Lower leg skin (tissue), 4 donors: ENCODE measurements around the gene UCN. TPM values are rescaled to one million over a fixed set of nuclear protein-coding genes. Genes with fewer than 3 reads are reported as not detected.
A peak's percentile ranks its signal among the peaks of the same experiment; 100 is the strongest.
"Not testable (repeated sequence)": the region's sequence is repeated elsewhere in the genome, so short reads cannot be mapped to it uniquely, and the experiment has no call there.

Experiments
- DNase-seq, 2 donors: peaks; one replicate each; pipeline ENCODE4 v3.0.0-alpha.2; 2019; ENCODE audit warnings: low spot score in 2 of 2
- H3K4me3 ChIP-seq: fragments of 200-600 bp; sonication (generic); 2 replicates; pipeline ENCODE4 v1.5.1; 2017; ENCODE audit warnings: mild to moderate bottlenecking, low read depth; ENCODE audit not compliant: poor library complexity, severe bottlenecking
- CTCF ChIP-seq, 3 donors: fragments of 450-650 bp; IDR thresholded peaks; one replicate each; pipeline ENCODE4 v1.5.1; 2016; ENCODE audit warnings: antibody characterized with exemption in 3 of 3, mild to moderate bottlenecking in 3 of 3, moderate library complexity in 2 of 3
- POLR2A ChIP-seq, 2 donors: fragments of 450-650 bp; IDR thresholded peaks; one replicate each; pipeline ENCODE4 v1.6.1; 2016 to 2017; ENCODE audit warnings: antibody characterized with exemption in 2 of 2, mild to moderate bottlenecking in 1 of 2, moderate library complexity in 1 of 2
- whole genome bisulfite sequencing, 2 donors: methylation state at CpG; one replicate each; pipeline ENCODE4 v1.1.5; 2018; 5-methylcytosine and 5-hydroxymethylcytosine counted together
- intact Hi-C: fragments of 100-400 bp; cut with DNase I; formaldehyde crosslinking; loops from one replicate; pipeline ENCODE4 v1.15.0; 2023; ENCODE audit warnings: low total_unique reads
- total RNA-seq, 4 donors: library from RNA; depleted of rRNA; stranded (reverse); fragments of >200 nt; gene quantifications; one replicate each; pipeline ENCODE4 v1.1.0, GENCODE V29; 2016

UCN gene
- total RNA-seq, 4 donors from 2014 or later = 0.84 to 8.8 (median 1.3) TPM; not detected in 1

GRCh38 chr2:27305516-27305915 lies 2.7 kb downstream of the UCN start:
- no peak for DNase-seq
- intact Hi-C loops = no loop called here
- 85 to 90% methylated on average over 16 of the region's 16 CpGs for WGBS, 2 donors
- TF ChIP-seq CTCF (IDR thresholded peaks at IDR 0.05) = no peak
- no peak for TF ChIP-seq POLR2A (IDR thresholded peaks at IDR 0.05)
- H3K4me3 ChIP-seq = no peak overlapping the region

- WGBS, 2 donors = 85 to 88% methylated on average over 13 of the region's 13 CpGs
- no peak for DNase-seq
- intact Hi-C loops = no loop called here
These were observed 3.6 kb downstream of the UCN start for GRCh38 chr2:27304488-27305240.

GRCh38 chr2:27303093-27304025 lies 4.9 kb downstream of the UCN start:
- intact Hi-C loops = no loop called here
- no peak for TF ChIP-seq POLR2A (IDR thresholded peaks at IDR 0.05)
- peak in 1 of 3 donors; percentile 51 for TF ChIP-seq CTCF (IDR thresholded peaks at IDR 0.05)
- WGBS, 2 donors = 19 to 22% methylated on average over 25 of the region's 25 CpGs
- no peak overlapping the region for H3K4me3 ChIP-seq
- no peak for DNase-seq

More at GRCh38 chr2:27304488-27305240, 3.6 kb downstream of the UCN start:
- H3K4me3 ChIP-seq = no peak overlapping the region
- no peak for TF ChIP-seq POLR2A (IDR thresholded peaks at IDR 0.05)
- no peak for TF ChIP-seq CTCF (IDR thresholded peaks at IDR 0.05)

- DNase-seq, H3K4me3 ChIP-seq, intact Hi-C loops: not testable (repeated sequence)
- WGBS, 2 donors = 83 to 93% methylated on average over 4 of the region's 4 CpGs
These were observed 7.6 kb downstream of the UCN start for GRCh38 chr2:27300606-27301005.

- intact Hi-C loops = no loop called here
- TF ChIP-seq POLR2A (IDR thresholded peaks at IDR 0.05) (no peak), CTCF (IDR thresholded peaks at IDR 0.05) (no peak)
- H3K4me3 ChIP-seq = no peak overlapping the region
- DNase-seq = no peak
- WGBS, 2 donors = 75 to 84% methylated on average over 18 of the region's 18 CpGs
These were observed 9.7 kb downstream of the UCN start for GRCh38 chr2:27298391-27299080.
